Measurements from ENCODE around the gene METTL25. TPM values are rescaled to one million over a fixed set of nuclear protein-coding genes. Genes with fewer than 3 reads are reported as not detected.
A peak's percentile ranks its signal among the peaks of the same experiment; 100 is the strongest.

METTL25 gene
- total and polyA plus RNA-seq, 7 donors = 2.2 to 14.4 (median 7.0) TPM

GRCh38 chr12:82361461-82361915 lies 3.2 kb downstream of the METTL25 start:
- WGBS, 3 donors = 86 to 90% (median 86%) methylated on average over 20 to 22 of the region's 22 CpGs
- H3K4me1 ChIP-seq = peaks cover 38% of the 10 kb centered on the region

DNA sequence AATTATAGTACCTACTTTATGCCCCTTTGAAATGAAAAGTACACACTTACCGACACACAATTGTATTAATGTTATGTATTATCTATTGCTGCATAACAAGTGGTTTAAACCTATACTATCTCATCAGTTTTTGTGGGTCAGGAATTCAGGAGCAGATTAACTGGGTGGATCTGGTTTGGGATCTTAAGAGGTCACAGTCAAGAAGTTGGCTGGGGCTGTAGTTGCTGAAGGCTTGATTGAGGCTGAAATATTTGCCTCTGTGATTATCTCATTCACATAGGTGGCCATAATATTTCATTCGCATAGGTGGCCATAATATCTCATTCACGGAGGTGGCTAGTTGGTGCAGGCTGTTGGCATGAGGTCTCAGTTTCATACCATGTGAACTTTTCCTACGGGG lies 5.7 kb downstream of the METTL25 start:
- peak in 2 of 4 donors; percentile 25 to 54 for ATAC-seq
- Histone ChIP-seq H3K9me3 (no peaks in the 10 kb centered on the region), H3K27me3 (ENCODE audit: insufficient read depth in 3 of 3, low read length in 2 of 3) (no peaks in the 10 kb centered on the region), H3K36me3 (ENCODE audit: insufficient read depth in 1 of 2, low read depth in 1 of 2) (no peaks in the 10 kb centered on the region), H3K4me3 (peak overlapping the region; percentile 17), H3K27ac (peak overlapping the region; percentile 13), H3K4me1 (peaks cover 29% of the 10 kb centered on the region)
- DNase-seq = no peak
- intact Hi-C loops (cut with DNase I) = no loop called here
- WGBS, 3 donors = 38 to 64% (median 42%) methylated on average over 4 of the region's 4 CpGs
- TF ChIP-seq, protein P1, sequence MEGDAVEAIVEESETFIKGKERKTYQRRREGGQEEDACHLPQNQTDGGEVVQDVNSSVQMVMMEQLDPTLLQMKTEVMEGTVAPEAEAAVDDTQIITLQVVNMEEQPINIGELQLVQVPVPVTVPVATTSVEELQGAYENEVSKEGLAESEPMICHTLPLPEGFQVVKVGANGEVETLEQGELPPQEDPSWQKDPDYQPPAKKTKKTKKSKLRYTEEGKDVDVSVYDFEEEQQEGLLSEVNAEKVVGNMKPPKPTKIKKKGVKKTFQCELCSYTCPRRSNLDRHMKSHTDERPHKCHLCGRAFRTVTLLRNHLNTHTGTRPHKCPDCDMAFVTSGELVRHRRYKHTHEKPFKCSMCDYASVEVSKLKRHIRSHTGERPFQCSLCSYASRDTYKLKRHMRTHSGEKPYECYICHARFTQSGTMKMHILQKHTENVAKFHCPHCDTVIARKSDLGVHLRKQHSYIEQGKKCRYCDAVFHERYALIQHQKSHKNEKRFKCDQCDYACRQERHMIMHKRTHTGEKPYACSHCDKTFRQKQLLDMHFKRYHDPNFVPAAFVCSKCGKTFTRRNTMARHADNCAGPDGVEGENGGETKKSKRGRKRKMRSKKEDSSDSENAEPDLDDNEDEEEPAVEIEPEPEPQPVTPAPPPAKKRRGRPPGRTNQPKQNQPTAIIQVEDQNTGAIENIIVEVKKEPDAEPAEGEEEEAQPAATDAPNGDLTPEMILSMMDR (IDR thresholded peaks at IDR 0.05) = no peak

More at GRCh38 chr12:82361461-82361915, 3.2 kb downstream of the METTL25 start:
- ATAC-seq (no peak), DNase-seq (peak in 1 of 2 donors; percentile 48)
- Histone ChIP-seq H3K27me3 (ENCODE audit: insufficient read depth in 3 of 3, low read length in 2 of 3) (no peaks in the 10 kb centered on the region), H3K27ac (no peak overlapping the region), H3K36me3 (ENCODE audit: insufficient read depth in 1 of 2, low read depth in 1 of 2) (peaks cover 0 to 5% of the 10 kb centered on the region in 2 donors), H3K9me3 (no peaks in the 10 kb centered on the region), H3K4me3 (no peak overlapping the region)
- TF ChIP-seq, protein P1 (IDR thresholded peaks at IDR 0.05) = no peak
- intact Hi-C loops (cut with DNase I) = no loop called here

GRCh38 chr12:82366197-82366596 lies 7.9 kb downstream of the METTL25 start:
- Histone ChIP-seq H3K36me3 (ENCODE audit: insufficient read depth in 1 of 2, low read depth in 1 of 2) (no peaks in the 10 kb centered on the region), H3K27me3 (ENCODE audit: insufficient read depth in 3 of 3, low read length in 2 of 3) (no peaks in the 10 kb centered on the region), H3K4me3 (no peak overlapping the region), H3K27ac (no peak overlapping the region), H3K4me1 (peaks cover 23% of the 10 kb centered on the region), H3K9me3 (no peaks in the 10 kb centered on the region)
- WGBS, 3 donors = 16 to 40% (median 20%) methylated on average over 1 of the region's 1 CpG
- intact Hi-C loops (cut with DNase I) = no loop called here
- ATAC-seq (no peak), DNase-seq (no peak)
- TF ChIP-seq, protein P1 (IDR thresholded peaks at IDR 0.05) = no peak

DNA sequence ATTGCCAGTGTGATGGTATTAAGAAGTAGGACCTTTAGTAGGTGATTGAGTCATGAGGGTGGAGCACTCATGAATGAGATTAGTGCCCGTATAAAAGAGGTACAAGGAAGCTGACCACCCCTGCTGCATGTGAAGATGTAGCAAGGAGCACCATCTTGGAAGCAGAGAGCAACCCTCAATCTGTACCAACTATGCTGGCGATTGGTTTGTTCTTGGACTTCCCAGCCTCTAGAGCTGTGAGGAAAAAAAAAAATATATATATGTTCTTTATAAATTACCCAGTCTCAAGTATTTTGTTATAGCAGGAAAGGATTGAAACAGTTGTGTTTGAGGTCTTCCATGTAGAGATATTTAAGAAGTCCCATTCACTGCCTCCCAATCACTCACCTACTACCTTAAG lies 16.9 kb downstream of the METTL25 start:
- Histone ChIP-seq H3K27ac (no peak overlapping the region), H3K36me3 (ENCODE audit: insufficient read depth in 1 of 2, low read depth in 1 of 2) (peaks cover 3 to 9% of the 10 kb centered on the region in 2 donors), H3K27me3 (ENCODE audit: insufficient read depth in 3 of 3, low read length in 2 of 3) (no peaks in the 10 kb centered on the region), H3K9me3 (peaks cover 4% of the 10 kb centered on the region), H3K4me3 (no peak overlapping the region), H3K4me1 (no peaks in the 10 kb centered on the region)
- TF ChIP-seq, protein P1 (IDR thresholded peaks at IDR 0.05) = no peak
- DNase-seq (no peak), ATAC-seq (no peak)
- 98 to 99% (median 98%) methylated on average over 2 of the region's 2 CpGs for WGBS, 3 donors
- intact Hi-C loops (cut with DNase I) = no loop called here

- intact Hi-C loops (cut with DNase I) = no loop called here
- H3K9me3 ChIP-seq = peaks cover 4% of the 10 kb centered on the region
- TF ChIP-seq, protein P1 (IDR thresholded peaks at IDR 0.05) = no peak
- H3K36me3 ChIP-seq (ENCODE audit: insufficient read depth in 1 of 2, low read depth in 1 of 2) = peaks cover 3 to 6% of the 10 kb centered on the region in 2 donors
- DNase-seq (no peak), ATAC-seq (no peak)
- no peaks in the 10 kb centered on the region for H3K27me3 ChIP-seq (ENCODE audit: insufficient read depth in 3 of 3, low read length in 2 of 3)
- peaks cover 2% of the 10 kb centered on the region for H3K4me1 ChIP-seq
- no peak overlapping the region for H3K27ac ChIP-seq
- no peak overlapping the region for H3K4me3 ChIP-seq
Observed at GRCh38 chr12:82378997-82379396, 20.7 kb downstream of the METTL25 start.
